ENCODE measurements around the gene ZAP70. TPM values are rescaled to one million over a fixed set of nuclear protein-coding genes. Genes with fewer than 3 reads are reported as not detected.
"Not testable (repeated sequence)": the region's sequence is repeated elsewhere in the genome, so short reads cannot be mapped to it uniquely, and the experiment has no call there.

ZAP70 gene
- total RNA-seq, result 1.3 TPM
- long read RNA-seq, partial matches to known transcripts, result 0 of 1 reads
- long read RNA-seq, other reads (novel, unspliced or antisense), result 1 of 1 reads

GRCh38 chr2:97713296-97714083 is at the start of gene ZAP70:
Gene ZAP70 (plus strand): TSS chr2:97713576. CDS start chr2:97724037, 10,461 bp downstream.
- DNase-seq (ENCODE audit: low spot score), result peak; percentile 75

GRCh38 chr2:97663626-97663961 is 49.8 kb upstream of the ZAP70 start:
- no peak for DNase-seq (ENCODE audit: low spot score)

DNA sequence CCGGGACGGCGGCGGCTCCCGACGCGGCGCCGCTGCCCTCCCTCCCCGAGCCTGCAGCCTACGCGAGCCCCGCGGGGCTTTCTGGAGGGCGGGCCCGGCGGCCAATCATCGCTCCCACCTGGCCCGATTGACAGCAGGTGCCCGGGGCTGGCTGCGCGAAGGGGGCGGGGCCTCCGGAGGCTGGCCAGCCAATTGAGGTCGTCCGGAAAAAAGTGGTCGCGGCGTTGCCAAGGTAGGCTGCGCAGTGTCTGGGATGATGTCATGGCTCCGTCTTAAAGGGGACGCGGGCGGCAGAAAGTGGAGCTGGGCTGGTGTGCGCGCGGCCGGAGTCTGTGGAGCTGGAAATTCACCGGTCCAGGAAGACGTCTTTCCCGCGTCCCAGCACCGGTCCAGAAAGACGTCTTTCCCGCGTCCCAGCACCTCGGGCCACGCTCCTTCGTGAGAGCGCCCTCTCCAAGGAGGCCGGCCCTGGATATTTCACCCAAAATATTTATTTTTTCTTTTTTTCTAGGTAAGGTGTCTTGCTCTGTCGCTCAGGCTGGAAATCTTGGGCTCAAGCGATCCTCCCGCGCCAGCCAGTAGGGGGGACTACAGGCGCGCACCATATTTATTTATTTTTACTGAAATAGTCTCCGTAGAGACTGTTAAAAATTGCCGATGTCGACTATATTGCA is 49.3 kb upstream of the ZAP70 start, which contains the start of gene ACTR1B:
TSS of gene ACTR1B (minus strand) at position 83 of the 674 bp plus-strand sequence. CDS start 154 bp downstream, outside the sequence.
- peak; percentile 99 for DNase-seq (ENCODE audit: low spot score)

- no peak for DNase-seq (ENCODE audit: low spot score)
These were observed 48.8 kb upstream of the ZAP70 start for GRCh38 chr2:97664636-97664970.

DNA sequence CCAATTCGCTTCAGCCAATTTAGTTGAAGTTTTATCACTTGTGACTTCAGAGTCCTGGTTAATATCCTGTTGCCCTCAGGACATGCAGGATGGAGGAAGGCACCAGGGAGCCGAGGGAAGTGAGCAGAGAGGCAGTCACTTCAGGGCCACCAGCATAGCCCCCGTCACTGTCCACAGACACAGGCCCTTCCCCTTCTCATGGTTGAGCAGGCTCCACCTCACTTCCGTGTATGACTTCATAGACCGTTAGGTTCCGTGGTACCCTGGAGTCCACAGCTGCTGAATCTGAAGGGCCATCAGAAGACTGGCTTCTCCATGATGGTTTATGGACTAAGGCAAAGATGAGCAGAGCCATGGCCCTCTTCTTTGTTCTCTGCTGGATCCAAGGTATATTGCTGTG is 43.9 kb upstream of the ZAP70 start, which contains the start of gene C2orf92:
TSS of gene C2orf92 (plus strand) at position 266 of the 400 bp plus-strand sequence. CDS start at position 342, 76 bp downstream.
- DNase-seq (ENCODE audit: low spot score), result no peak

GRCh38 chr2:97670471-97670870 is 42.9 kb upstream of the ZAP70 start:
- DNase-seq (ENCODE audit: low spot score), result no peak

DNA sequence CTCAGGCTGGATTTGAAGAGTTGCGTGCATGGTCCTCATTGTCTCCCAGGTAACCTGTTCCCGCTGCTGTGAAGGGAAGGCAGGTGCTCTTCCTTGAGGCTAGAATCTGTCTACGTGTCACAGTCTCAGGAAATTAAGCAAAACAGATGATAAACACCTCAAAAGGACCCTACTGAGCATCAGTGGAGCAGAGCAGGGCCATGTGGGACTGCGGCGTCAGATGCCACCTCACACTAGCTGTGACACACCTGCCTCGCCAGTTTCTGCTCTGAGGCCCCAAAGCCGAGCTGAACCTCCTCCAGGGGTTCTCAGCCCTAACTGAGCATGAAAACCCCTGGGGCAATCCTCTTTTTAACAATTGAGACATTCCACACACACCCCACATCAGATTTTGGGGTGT is 41.9 kb upstream of the ZAP70 start:
- DNase-seq (ENCODE audit: low spot score), result no peak

DNA sequence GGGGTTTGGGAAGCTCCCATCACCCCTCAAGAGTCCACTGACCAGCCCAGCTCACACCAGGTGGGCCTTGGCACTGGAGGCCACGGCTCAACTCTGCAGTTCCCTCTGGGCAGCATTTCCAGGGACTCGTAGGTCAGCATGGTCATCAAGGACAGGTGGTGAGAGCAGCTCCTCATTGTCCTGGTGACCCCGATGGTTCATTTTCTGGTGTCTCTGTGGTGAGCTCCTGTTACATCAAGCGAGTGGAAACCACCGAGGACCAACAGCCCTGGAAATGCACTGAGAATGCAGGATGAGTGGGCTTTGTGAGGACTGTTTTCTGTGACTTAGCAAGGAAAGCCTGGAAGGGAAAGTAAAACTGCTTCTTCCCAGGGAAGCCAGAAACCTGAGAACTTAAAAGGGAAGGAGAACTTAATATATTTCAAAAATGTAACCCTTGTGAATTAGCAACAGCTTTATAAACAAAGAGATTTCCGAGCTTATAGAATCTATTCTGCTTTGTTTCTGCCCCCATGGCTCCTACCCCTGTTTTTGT is 40.7 kb upstream of the ZAP70 start:
- DNase-seq (ENCODE audit: low spot score), result not testable (repeated sequence)

- no peak for DNase-seq (ENCODE audit: low spot score)
These were observed 40.0 kb upstream of the ZAP70 start for GRCh38 chr2:97673182-97673914.

GRCh38 chr2:97673915-97674283 is 39.5 kb upstream of the ZAP70 start:
- no peak for DNase-seq (ENCODE audit: low spot score)

DNA sequence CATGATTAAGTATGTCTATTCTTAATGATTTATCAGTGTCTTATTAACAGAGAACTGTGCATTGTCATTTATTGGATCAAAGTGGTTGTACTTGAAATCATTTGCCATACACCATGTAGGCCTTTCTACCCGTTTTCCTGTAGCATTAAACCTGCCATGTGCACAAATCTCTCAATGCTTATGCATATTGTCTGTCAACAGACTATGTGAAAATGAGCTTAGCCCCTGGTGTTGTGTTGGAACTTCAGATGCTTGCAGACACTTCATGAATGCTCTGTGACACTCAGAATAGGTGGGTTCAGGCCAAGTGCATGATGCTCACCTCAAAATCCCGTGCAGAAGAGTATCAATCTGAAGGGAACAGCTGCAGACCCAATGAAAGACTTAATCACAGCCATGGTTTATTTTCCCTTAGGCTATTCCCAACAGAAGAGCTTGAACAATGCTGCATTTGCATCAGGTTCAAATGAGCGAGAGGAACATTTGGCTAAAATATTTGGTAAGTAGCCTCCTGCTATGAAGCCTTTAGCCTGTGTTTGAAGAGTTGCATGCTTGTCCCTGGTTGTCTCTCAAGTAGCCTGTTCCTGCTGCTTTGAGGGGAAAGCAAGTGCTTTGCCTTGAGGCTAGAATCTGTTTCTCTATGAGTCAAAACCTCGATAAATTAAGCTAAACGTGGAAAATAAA is 37.8 kb upstream of the ZAP70 start:
- DNase-seq (ENCODE audit: low spot score), result no peak

DNA sequence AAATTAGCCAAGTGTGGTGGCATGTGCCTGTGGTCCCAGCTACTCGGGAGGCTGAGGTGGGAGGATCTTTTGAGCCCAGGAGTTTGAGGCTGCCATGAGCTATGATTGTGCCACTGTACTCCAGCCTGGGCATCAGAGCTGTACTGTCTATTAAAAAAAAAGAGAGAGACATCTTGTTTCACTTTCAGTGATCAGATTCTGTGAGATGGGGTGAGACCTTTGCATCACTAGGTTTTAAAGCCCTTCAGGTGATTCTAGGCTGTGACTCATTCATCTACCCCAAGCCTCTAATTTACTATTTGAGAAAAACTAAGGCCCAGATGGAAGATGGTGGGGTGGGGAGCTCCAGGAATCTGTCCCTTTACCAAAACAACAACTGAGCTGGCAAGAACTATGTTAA is 36.8 kb upstream of the ZAP70 start:
- no peak for DNase-seq (ENCODE audit: low spot score)

DNA sequence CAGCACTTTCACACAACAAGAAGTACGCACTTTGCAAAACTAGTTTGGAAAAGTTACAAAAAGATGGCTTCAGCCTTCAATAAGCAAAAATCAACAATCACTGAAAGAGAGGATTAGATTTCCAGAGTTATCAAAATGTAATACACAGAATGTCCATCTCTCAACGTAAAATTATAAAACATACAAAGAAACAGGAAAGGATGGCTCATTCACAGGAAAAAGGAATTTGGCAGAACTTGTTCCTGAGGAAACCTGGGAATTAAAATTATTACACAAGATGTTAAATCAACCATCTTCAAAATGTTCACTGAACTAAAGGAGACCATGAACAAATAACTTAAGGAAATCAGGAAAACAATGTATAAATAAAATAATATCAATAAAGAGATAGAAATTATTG is 35.9 kb upstream of the ZAP70 start:
- no peak for DNase-seq (ENCODE audit: low spot score)

- DNase-seq (ENCODE audit: low spot score), result no peak
These were observed 35.1 kb upstream of the ZAP70 start for GRCh38 chr2:97678298-97678697.

- not testable (repeated sequence) for DNase-seq (ENCODE audit: low spot score)
These were observed 26.1 kb upstream of the ZAP70 start for GRCh38 chr2:97687235-97687634.

- no peak for DNase-seq (ENCODE audit: low spot score)
These were observed 25.1 kb upstream of the ZAP70 start for GRCh38 chr2:97688062-97688827.

- peak; percentile 81 for DNase-seq (ENCODE audit: low spot score)
These were observed 22.2 kb upstream of the ZAP70 start for GRCh38 chr2:97691166-97691565.

GRCh38 chr2:97693476-97693875 is 19.9 kb upstream of the ZAP70 start:
- DNase-seq (ENCODE audit: low spot score), result no peak

- no peak for DNase-seq (ENCODE audit: low spot score)
These were observed 17.6 kb upstream of the ZAP70 start for GRCh38 chr2:97695744-97696143.
